ENCODE measurements around the gene KAT5.

GRCh38 chr11:65711785-65712632, at the start of gene KAT5:
- TF ChIP-seq CTCF (IDR thresholded peaks at IDR 0.05; ENCODE audit: insufficient read depth, low read length) = peak; percentile 95
- peak; percentile 84 for TF ChIP-seq SPI1 (IDR thresholded peaks at IDR 0.05; ENCODE audit: borderline replicate concordance, low read depth)

Data from HL-60 (cell line).